Loucy (cell line): ENCODE measurements around the gene FGD5.

ENCODE experiments used
- H2AFZ ChIP-seq: fragments of 200-600 bp; sonication (generic); 2 replicates; pipeline ENCODE4 v1.6.0; 2016; ENCODE audit warnings: antibody characterized with exemption, mild to moderate bottlenecking, low read length, moderate library complexity
- H3F3A ChIP-seq: fragments of 200-600 bp; 2 replicates; pipeline ENCODE4 v1.6.0; 2016; ENCODE audit warnings: antibody characterized with exemption, low read depth, mild to moderate bottlenecking
- H3K27me3 ChIP-seq: fragments of 200-600 bp; sonication (generic); 2 replicates; pipeline ENCODE4 v1.6.1; 2014; ENCODE audit warnings: low read length, mild to moderate bottlenecking; ENCODE audit not compliant: insufficient read depth, poor library complexity, severe bottlenecking
- H3K36me3 ChIP-seq: fragments of 200-600 bp; sonication (generic); 2 replicates; pipeline ENCODE4 v1.6.1; 2016; ENCODE audit warnings: low read length; ENCODE audit not compliant: insufficient read depth
- H3K4me1 ChIP-seq: fragments of 200-600 bp; sonication (generic); 2 replicates; pipeline ENCODE4 v1.5.1; 2014; ENCODE audit warnings: low read length, mild to moderate bottlenecking; ENCODE audit not compliant: insufficient read depth, poor library complexity, severe bottlenecking
- H3K4me2 ChIP-seq: fragments of 200-600 bp; sonication (generic); 2 replicates; pipeline ENCODE4 v1.6.0; 2014; ENCODE audit warnings: antibody characterized with exemption, low read length, low read depth, mild to moderate bottlenecking; ENCODE audit not compliant: poor library complexity, severe bottlenecking
- H3K4me3 ChIP-seq: fragments of 200-600 bp; sonication (generic); 2 replicates; pipeline ENCODE4 v1.5.1; 2014; ENCODE audit warnings: low read length, mild to moderate bottlenecking, mixed read lengths; ENCODE audit not compliant: poor library complexity, severe bottlenecking
- H3K79me2 ChIP-seq: fragments of 200-600 bp; sonication (generic); 2 replicates; pipeline ENCODE4 v1.6.1; 2014; ENCODE audit warnings: low read length; ENCODE audit not compliant: insufficient read depth
- H3K9ac ChIP-seq: fragments of 200-600 bp; sonication (generic); 2 replicates; pipeline ENCODE4 v1.6.0; 2014; ENCODE audit warnings: mild to moderate bottlenecking, low read depth, low read length, moderate library complexity; ENCODE audit not compliant: poor library complexity, severe bottlenecking
- H3K9me2 ChIP-seq: fragments of 200-600 bp; sonication (generic); replicated peaks from 2 replicates; pipeline ENCODE4 v1.6.1; 2016; ENCODE audit warnings: low read depth, low read length, mixed read lengths
- H3K9me3 ChIP-seq: fragments of 200-600 bp; sonication (generic); 2 replicates; pipeline ENCODE4 v1.6.1; 2014; ENCODE audit warnings: mild to moderate bottlenecking, antibody characterized with exemption, low read length, low read depth; ENCODE audit not compliant: insufficient read depth
- H4K20me1 ChIP-seq: fragments of 200-600 bp; sonication (generic); 2 replicates; pipeline ENCODE4 v1.6.0; 2014; ENCODE audit warnings: antibody characterized with exemption, low read length, mild to moderate bottlenecking; ENCODE audit not compliant: insufficient read depth, poor library complexity, severe bottlenecking
- EZH2phosphoT487 ChIP-seq: fragments of 200-600 bp; IDR thresholded peaks from 2 replicates; pipeline ENCODE4 v1.6.1; 2018; ENCODE audit warnings: antibody characterized with exemption, mild to moderate bottlenecking, moderate library complexity, borderline replicate concordance
- TF ChIP-seq, protein P1 (sequence below): fragments of 200-600 bp; sonication (generic); conservative IDR thresholded peaks from 2 replicates; pipeline ENCODE4 v1.5.1; 2014; ENCODE audit warnings: mild to moderate bottlenecking, antibody characterized with exemption, low read length

The FGD5 gene

DNA sequence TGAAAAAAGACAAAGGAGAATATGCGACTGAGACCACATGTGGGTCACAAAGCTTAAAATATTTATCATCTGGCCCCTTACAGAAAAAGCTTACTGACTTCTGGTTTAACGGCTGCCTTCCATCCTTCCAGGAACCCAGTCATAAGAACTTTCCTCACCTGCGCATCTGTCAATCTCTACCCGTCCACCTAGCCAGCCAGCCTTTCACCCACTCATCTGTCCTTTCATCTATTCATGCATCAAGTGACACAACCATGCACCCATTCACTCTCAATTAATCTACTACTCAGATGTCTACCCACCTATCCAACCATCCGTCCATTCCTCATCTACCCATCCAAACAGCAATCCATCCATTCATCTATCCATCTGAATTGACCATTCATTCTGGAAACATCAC is 64.5 kb downstream of the FGD5 start:
- Histone ChIP-seq H2AFZ (no peak overlapping the region), H3F3A (no peaks in the 10 kb centered on the region), H4K20me1 (no peaks in the 10 kb centered on the region), H3K9me2 (no peaks in the 10 kb centered on the region), H3K27me3 (no peaks in the 10 kb centered on the region), H3K36me3 (no peaks in the 10 kb centered on the region), H3K4me2 (peak overlapping the region; percentile 79), H3K9me3 (no peaks in the 10 kb centered on the region), H3K79me2 (no peaks in the 10 kb centered on the region), H3K4me1 (peaks cover 67% of the 10 kb centered on the region), H3K9ac (no peak overlapping the region), H3K4me3 (peak overlapping the region; percentile 56)
- TF ChIP-seq EZH2phosphoT487 = no peak
- TF ChIP-seq, protein P1, sequence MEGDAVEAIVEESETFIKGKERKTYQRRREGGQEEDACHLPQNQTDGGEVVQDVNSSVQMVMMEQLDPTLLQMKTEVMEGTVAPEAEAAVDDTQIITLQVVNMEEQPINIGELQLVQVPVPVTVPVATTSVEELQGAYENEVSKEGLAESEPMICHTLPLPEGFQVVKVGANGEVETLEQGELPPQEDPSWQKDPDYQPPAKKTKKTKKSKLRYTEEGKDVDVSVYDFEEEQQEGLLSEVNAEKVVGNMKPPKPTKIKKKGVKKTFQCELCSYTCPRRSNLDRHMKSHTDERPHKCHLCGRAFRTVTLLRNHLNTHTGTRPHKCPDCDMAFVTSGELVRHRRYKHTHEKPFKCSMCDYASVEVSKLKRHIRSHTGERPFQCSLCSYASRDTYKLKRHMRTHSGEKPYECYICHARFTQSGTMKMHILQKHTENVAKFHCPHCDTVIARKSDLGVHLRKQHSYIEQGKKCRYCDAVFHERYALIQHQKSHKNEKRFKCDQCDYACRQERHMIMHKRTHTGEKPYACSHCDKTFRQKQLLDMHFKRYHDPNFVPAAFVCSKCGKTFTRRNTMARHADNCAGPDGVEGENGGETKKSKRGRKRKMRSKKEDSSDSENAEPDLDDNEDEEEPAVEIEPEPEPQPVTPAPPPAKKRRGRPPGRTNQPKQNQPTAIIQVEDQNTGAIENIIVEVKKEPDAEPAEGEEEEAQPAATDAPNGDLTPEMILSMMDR = no peak

DNA sequence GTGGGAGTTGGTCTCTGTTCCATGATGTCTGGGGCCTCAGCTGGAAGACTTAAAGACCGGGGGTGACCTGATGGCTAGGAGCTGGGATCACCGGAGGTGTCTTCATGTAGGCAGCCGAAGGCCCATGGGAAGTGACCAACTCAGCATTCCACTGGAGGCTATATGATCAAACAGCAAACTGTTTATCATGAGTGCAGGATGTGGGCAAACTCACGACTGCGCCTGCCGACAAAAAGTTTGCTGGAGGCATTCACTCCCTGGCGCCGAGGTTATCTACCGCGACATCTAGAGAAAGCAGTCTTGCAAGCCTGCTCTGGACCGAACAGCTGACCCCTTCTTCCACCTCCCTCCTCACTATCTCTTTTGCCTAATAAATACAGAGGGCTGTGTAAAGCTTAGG is 65.9 kb downstream of the FGD5 start:
- Histone ChIP-seq H3K4me3 (peak overlapping the region; percentile 60), H3K4me1 (peaks cover 67% of the 10 kb centered on the region), H4K20me1 (no peaks in the 10 kb centered on the region), H3K36me3 (no peaks in the 10 kb centered on the region), H3K9me3 (no peaks in the 10 kb centered on the region), H3K79me2 (no peaks in the 10 kb centered on the region), H3K4me2 (peak overlapping the region; percentile 79), H3F3A (no peaks in the 10 kb centered on the region), H2AFZ (0 out of 2 replicates have a peak overlapping the region, but pooled peaks have one; percentile 13), H3K27me3 (no peaks in the 10 kb centered on the region), H3K9ac (peak overlapping the region; percentile 35), H3K9me2 (no peaks in the 10 kb centered on the region)
- TF ChIP-seq EZH2phosphoT487 = no peak
- TF ChIP-seq, protein P1 = no peak

DNA sequence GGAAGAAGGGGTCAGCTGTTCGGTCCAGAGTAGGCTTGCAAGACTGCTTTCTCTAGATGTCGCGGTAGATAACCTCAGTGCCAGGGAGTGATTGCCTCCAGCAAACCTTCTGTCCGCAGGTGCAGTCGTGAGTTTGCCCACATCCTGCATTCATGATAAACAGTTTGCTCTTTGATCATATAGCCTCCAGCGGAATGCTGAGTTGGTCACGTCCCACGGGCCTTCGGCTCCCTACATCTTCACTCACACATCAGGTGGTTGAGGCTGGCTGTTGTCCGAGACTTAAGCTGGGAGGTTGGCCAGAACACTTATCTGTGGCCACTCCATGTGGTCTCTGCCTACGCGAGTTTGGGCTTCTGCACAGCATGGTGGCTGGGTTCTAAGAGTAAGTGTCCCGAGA is 66.5 kb downstream of the FGD5 start:
- no peaks in the 10 kb centered on the region for H3F3A ChIP-seq
- no peak overlapping the region for H2AFZ ChIP-seq
- TF ChIP-seq EZH2phosphoT487 = no peak
- TF ChIP-seq, protein P1 = no peak
- peak overlapping the region; percentile 79 for H3K4me2 ChIP-seq
- no peaks in the 10 kb centered on the region for H3K27me3 ChIP-seq
- H3K9me3 ChIP-seq = no peaks in the 10 kb centered on the region
- peaks cover 66% of the 10 kb centered on the region for H3K4me1 ChIP-seq
- peak overlapping the region; percentile 60 for H3K4me3 ChIP-seq
- H3K9ac ChIP-seq = peak overlapping the region; percentile 35
- H3K79me2 ChIP-seq = no peaks in the 10 kb centered on the region
- no peaks in the 10 kb centered on the region for H4K20me1 ChIP-seq
- no peaks in the 10 kb centered on the region for H3K36me3 ChIP-seq
- no peaks in the 10 kb centered on the region for H3K9me2 ChIP-seq
